H1 (cell line): ENCODE data around the gene PLCB1. TPM values are rescaled to one million over a fixed set of nuclear protein-coding genes. Genes with fewer than 3 reads are reported as not detected.

ENCODE experiments used
- EZH2 ChIP-seq: fragments of 200-600 bp; sonication (generic); IDR thresholded peaks from 2 replicates; pipeline ENCODE4 v1.7.1; 2012; ENCODE audit warnings: low read depth, mild to moderate bottlenecking, moderate library complexity, low read length, inconsistent platforms; ENCODE audit not compliant: severe bottlenecking
- SRF ChIP-seq: IDR thresholded peaks from 2 replicates; pipeline ENCODE4 v1.6.1; 2011; ENCODE audit warnings: mild to moderate bottlenecking, low read depth, low read length, moderate library complexity
- polyA plus RNA-seq, 7 experiments: library from polyadenylated mRNA; depleted of rRNA in 3 of 7; stranded (reverse) in 5 of 7; unstranded in 2 of 7; fragments of >200 nt in 5 of 7; fragments of 200-250 nt in 2 of 7; gene quantifications; 1 replicate in 5 of 7; 2 replicates in 1 of 7; 4 replicates in 1 of 7; pipeline versions ENCODE4 v1.2.1 to v1.2.3, GENCODE V29; 2011 to 2013; ENCODE audit warnings: missing spikeins in 2 of 7, mixed read lengths in 2 of 7
- total RNA-seq: library from RNA; stranded (reverse); fragmentation: NEBNext Ultra II Directional; extraction: Animal tissue kit (Norgen Biotek cat#: 25700); gene quantifications from 2 replicates; pipeline ENCODE4 v1.2.1, GENCODE V29; 2021

Gene PLCB1
- total and polyA plus RNA-seq, 2 of the 8 experiments (the other 6 are each of a cell fraction or from before 2014, with no cell fraction given), result 2.6 to 9.1 TPM

DNA sequence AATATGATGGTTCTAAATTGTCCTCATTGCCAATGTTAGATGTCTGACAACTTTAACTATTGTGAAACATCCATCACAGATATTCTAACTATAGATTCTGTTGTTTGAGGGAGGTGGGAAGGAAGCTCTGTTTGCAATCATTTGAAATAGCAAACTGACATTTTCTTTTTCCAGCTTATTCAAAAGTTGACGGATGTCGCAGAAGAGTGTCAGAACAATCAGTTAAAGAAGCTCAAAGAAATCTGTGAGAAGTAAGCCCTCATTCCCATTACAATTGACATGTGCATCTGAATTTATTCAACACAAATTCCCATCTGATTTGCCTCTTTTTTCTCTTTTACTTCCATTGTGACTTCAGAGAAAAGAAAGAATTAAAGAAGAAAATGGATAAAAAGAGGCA lies 656.2 kb downstream of the PLCB1 start (continued):
- TF ChIP-seq EZH2, result no peak
- TF ChIP-seq SRF, result no peak
